ENCODE results near the gene CSNK1G2. TPM values are rescaled to one million over a fixed set of nuclear protein-coding genes. Genes with fewer than 3 reads are reported as not detected.

CSNK1G2 gene
- total RNA-seq, 2 donors from 2014 or later: 35.3 to 65.6 TPM

GRCh38 chr19:1923319-1923718 lies 17.7 kb upstream of the CSNK1G2 start:
- Histone ChIP-seq H3K27me3 (no peaks in the 10 kb centered on the region), H3K4me1 (no peaks in the 10 kb centered on the region), H3K4me3 (no peak overlapping the region), H3K36me3 (replicated peaks in 1 of 2; ENCODE audit: insufficient read depth in 1 of 2, low read depth in 2 of 2) (peaks cover 5 to 20% of the 10 kb centered on the region in 2 donors), H3K9me3 (no peaks in the 10 kb centered on the region), H3K27ac (no peak overlapping the region)
- no peak for ATAC-seq
- WGBS, 2 donors: 82 to 100% methylated on average over 6 to 8 of the region's 8 CpGs
- TF ChIP-seq POLR2A (IDR thresholded peaks at IDR 0.05) (no peak), CTCF (IDR thresholded peaks at IDR 0.05) (no peak)
- DNase-seq: no peak
- intact Hi-C loops (cut with DNase I): loop anchor here (10.0 kb wide), 1 partner anchor 161 kb away; no protein-coding TSS in a partner anchor

GRCh38 chr19:1924320-1924961 lies 16.5 kb upstream of the CSNK1G2 start:
- 94 to 96% methylated on average over 10 to 32 of the region's 35 CpGs for WGBS, 2 donors
- Histone ChIP-seq H3K4me3 (no peak overlapping the region), H3K27ac (no peak overlapping the region), H3K36me3 (replicated peaks in 1 of 2; ENCODE audit: insufficient read depth in 1 of 2, low read depth in 2 of 2) (peaks cover 5 to 18% of the 10 kb centered on the region in 2 donors), H3K27me3 (no peaks in the 10 kb centered on the region), H3K9me3 (no peaks in the 10 kb centered on the region), H3K4me1 (peaks cover 8% of the 10 kb centered on the region)
- no peak for DNase-seq
- TF ChIP-seq POLR2A (IDR thresholded peaks at IDR 0.05) (no peak), CTCF (IDR thresholded peaks at IDR 0.05) (no peak)
- ATAC-seq: no peak
- intact Hi-C loops (cut with DNase I): loop anchor here (10.0 kb wide), 1 partner anchor 160 kb away; no protein-coding TSS in a partner anchor

GRCh38 chr19:1925544-1925943 lies 15.4 kb upstream of the CSNK1G2 start:
- H3K27ac ChIP-seq: no peak overlapping the region
- WGBS, 2 donors: 76 to 94% methylated on average over 14 of the region's 16 CpGs
- intact Hi-C loops (cut with DNase I): loop anchor here (10.0 kb wide), 1 partner anchor 159 kb away; no protein-coding TSS in a partner anchor
- no peak for ATAC-seq
- no peaks in the 10 kb centered on the region for H3K27me3 ChIP-seq
- H3K36me3 ChIP-seq (replicated peaks in 1 of 2; ENCODE audit: insufficient read depth in 1 of 2, low read depth in 2 of 2): peaks cover 5 to 16% of the 10 kb centered on the region in 2 donors
- no peak for DNase-seq
- no peak overlapping the region for H3K4me3 ChIP-seq
- H3K9me3 ChIP-seq: no peaks in the 10 kb centered on the region
- no peak for TF ChIP-seq CTCF (IDR thresholded peaks at IDR 0.05)
- no peak for TF ChIP-seq POLR2A (IDR thresholded peaks at IDR 0.05)
- H3K4me1 ChIP-seq: peaks cover 16% of the 10 kb centered on the region

- peak; percentile 93 for ATAC-seq
- Histone ChIP-seq H3K36me3 (replicated peaks in 1 of 2; ENCODE audit: insufficient read depth in 1 of 2, low read depth in 2 of 2) (peaks cover 0 to 6% of the 10 kb centered on the region in 2 donors), H3K4me1 (peaks cover 16% of the 10 kb centered on the region), H3K9me3 (no peaks in the 10 kb centered on the region), H3K4me3 (no peak overlapping the region), H3K27ac (peak overlapping the region in 3 of 4 donors; percentile 51 to 56 (median 53)), H3K27me3 (no peaks in the 10 kb centered on the region)
- intact Hi-C loops (cut with DNase I): loop anchor here (10.0 kb wide), 1 partner anchor 156 kb away; no protein-coding TSS in a partner anchor
- peak; percentile 80 to 90 (median 82) for DNase-seq
- WGBS, 2 donors: 4 to 12% methylated on average over 24 to 42 of the region's 42 CpGs
- TF ChIP-seq POLR2A (IDR thresholded peaks at IDR 0.05) (peak in 1 of 3 donors; percentile 11), CTCF (IDR thresholded peaks at IDR 0.05) (peak; percentile 78 to 91 (median 87))
These were observed 11.8 kb upstream of the CSNK1G2 start for GRCh38 chr19:1929021-1929742.
